GM23338 (cell line): ENCODE data around the gene IQSEC3. TPM values are rescaled to one million over a fixed set of nuclear protein-coding genes. Genes with fewer than 3 reads are reported as not detected.

Experiments used
- ATAC-seq: fragments of 200-7000 bp; cut with Tn5 transposase; 3 replicates; pipeline ENCODE4 v1.9.1; 2020
- DNase-seq: peaks from one replicate; pipeline ENCODE4 v3.0.0-alpha.2; 2015; ENCODE audit warnings: low spot score
- H2AFZ ChIP-seq: fragments of 200-600 bp; sonication (generic); 2 replicates; pipeline ENCODE4 v1.8.0; 2016; ENCODE audit warnings: antibody characterized with exemption, mild to moderate bottlenecking, moderate library complexity
- H3F3A ChIP-seq: fragments of 200-600 bp; sonication (generic); replicated peaks from 2 replicates; pipeline ENCODE4 v1.8.0; 2017; ENCODE audit warnings: antibody characterized with exemption, mixed run types, low read depth
- H3K27ac ChIP-seq: fragments of 200-600 bp; sonication (generic); 2 replicates; pipeline ENCODE4 v1.6.1; 2016; ENCODE audit warnings: low read depth
- H3K27me3 ChIP-seq: fragments of 200-600 bp; sonication (generic); 2 replicates; pipeline ENCODE4 v1.8.0; 2016; ENCODE audit warnings: mild to moderate bottlenecking, mixed run types, moderate library complexity; ENCODE audit not compliant: insufficient read depth
- H3K36me3 ChIP-seq: fragments of 200-600 bp; sonication (generic); 2 replicates; pipeline ENCODE4 v1.8.0; 2016; ENCODE audit warnings: mild to moderate bottlenecking; ENCODE audit not compliant: insufficient read depth
- H3K4me1 ChIP-seq: fragments of 200-600 bp; sonication (generic); 2 replicates; pipeline ENCODE4 v1.8.0; 2016; ENCODE audit warnings: mild to moderate bottlenecking, moderate library complexity; ENCODE audit not compliant: insufficient read depth
- H3K4me2 ChIP-seq: fragments of 200-600 bp; sonication (generic); 2 replicates; pipeline ENCODE4 v1.7.1; 2017; ENCODE audit warnings: mixed run types
- H3K4me3 ChIP-seq: fragments of 200-600 bp; sonication (generic); 2 replicates; pipeline ENCODE4 v1.6.1; 2016; ENCODE audit warnings: mixed run types
- H3K79me2 ChIP-seq: fragments of 200-600 bp; sonication (generic); replicated peaks from 2 replicates; pipeline ENCODE4 v1.8.0; 2017; ENCODE audit warnings: mild to moderate bottlenecking; ENCODE audit not compliant: insufficient read depth
- H3K9me2 ChIP-seq: fragments of 200-600 bp; sonication (generic); 2 replicates; pipeline ENCODE4 v1.8.0; 2017; ENCODE audit not compliant: insufficient read depth
- H4K20me1 ChIP-seq: fragments of 200-600 bp; sonication (generic); replicated peaks from 2 replicates; pipeline ENCODE4 v1.8.0; 2017; ENCODE audit warnings: mild to moderate bottlenecking; ENCODE audit not compliant: insufficient read depth
- H3K27ac Mint-ChIP-seq: 2 replicates; pipeline ENCODE4 v1.8.0; 2020; ENCODE audit warnings: inconsistent platforms, mild to moderate bottlenecking, moderate library complexity, mixed read lengths
- H3K27me3 Mint-ChIP-seq: 3 replicates; pipeline ENCODE4 v1.8.0; 2022; ENCODE audit warnings: low read depth, mild to moderate bottlenecking, moderate library complexity, mixed read lengths, inconsistent platforms; ENCODE audit not compliant: insufficient read depth, poor library complexity
- H3K36me3 Mint-ChIP-seq: 3 replicates; pipeline ENCODE4 v1.8.0; 2021; ENCODE audit warnings: low read depth, mild to moderate bottlenecking, inconsistent platforms, moderate library complexity, mixed read lengths
- H3K4me1 Mint-ChIP-seq: 3 replicates; pipeline ENCODE4 v1.8.0; 2020; ENCODE audit warnings: mild to moderate bottlenecking, inconsistent platforms, mixed read lengths
- H3K4me3 Mint-ChIP-seq: 3 replicates; pipeline ENCODE4 v1.8.0; 2021; ENCODE audit warnings: moderate library complexity, mild to moderate bottlenecking, inconsistent platforms, mixed read lengths
- H3K9me3 Mint-ChIP-seq: 3 replicates; pipeline ENCODE4 v1.8.0; 2020; ENCODE audit warnings: moderate library complexity, mild to moderate bottlenecking, inconsistent platforms, mixed read lengths
- CREB1 ChIP-seq: fragments of 250-450 bp; sonication (Bioruptor Pico); IDR thresholded peaks from 2 replicates; pipeline ENCODE4 v1.5.0; 2020; ENCODE audit warnings: low read depth, mild to moderate bottlenecking, moderate library complexity
- ETS1 ChIP-seq: IDR thresholded peaks from 2 replicates; pipeline ENCODE4 v1.6.1; 2016; ENCODE audit warnings: antibody characterized with exemption
- EZH2 ChIP-seq: fragments of 200-600 bp; sonication (generic); IDR thresholded peaks from one replicate; pipeline ENCODE4 v1.8.0; 2017; ENCODE audit warnings: antibody characterized with exemption, mild to moderate bottlenecking, low read depth; ENCODE audit not compliant: unreplicated experiment
- EZH2phosphoT487 ChIP-seq: fragments of 200-600 bp; sonication (generic); IDR thresholded peaks from one replicate; pipeline ENCODE4 v1.8.1; 2018; ENCODE audit warnings: antibody characterized with exemption; ENCODE audit not compliant: unreplicated experiment
- NANOG ChIP-seq: IDR thresholded peaks from 2 replicates; pipeline ENCODE4 v1.6.1; 2016; ENCODE audit warnings: antibody characterized with exemption, borderline replicate concordance
- POLR2AphosphoS5 ChIP-seq: IDR thresholded peaks from 2 replicates; pipeline ENCODE4 v1.6.1; 2016; ENCODE audit warnings: antibody characterized with exemption, low read depth
- STAT1 ChIP-seq: IDR thresholded peaks from one replicate; pipeline ENCODE4 v1.6.1; 2016; ENCODE audit warnings: antibody characterized with exemption; ENCODE audit not compliant: unreplicated experiment
- ZNF114 ChIP-seq: fragments of 250-450 bp; sonication (Bioruptor Pico); IDR thresholded peaks from 2 replicates; pipeline ENCODE4 v1.5.0; 2020; ENCODE audit warnings: mild to moderate bottlenecking, moderate library complexity
- polyA plus RNA-seq: library from polyadenylated mRNA; unstranded; fragments of >200 nt; fragmentation: Nextera tagmentation; extraction: Ambion mirVana; gene quantifications from 2 replicates; pipeline ENCODE4 v1.2.1, GENCODE V29; 2016
- total RNA-seq: library from RNA; depleted of rRNA; stranded (reverse); fragments of >200 nt; shearing (Covaris generic); gene quantifications from 2 replicates; pipeline ENCODE4 v1.2.3, GENCODE V29; 2014
- TF ChIP-seq, protein P1 (sequence below): IDR thresholded peaks from one replicate; pipeline ENCODE4 v1.6.1; 2018; ENCODE audit warnings: antibody characterized with exemption; ENCODE audit not compliant: unreplicated experiment

The IQSEC3 gene
- total and polyA plus RNA-seq, 2 experiments from 2014 or later, result 2.1 to 3.6 TPM

- TF ChIP-seq POLR2AphosphoS5, result no peak
- TF ChIP-seq CREB1, result no peak
- no peak for TF ChIP-seq NANOG
Measured at GRCh38 chr12:203462-204260, 137.1 kb downstream of the IQSEC3 start (continued).

DNA sequence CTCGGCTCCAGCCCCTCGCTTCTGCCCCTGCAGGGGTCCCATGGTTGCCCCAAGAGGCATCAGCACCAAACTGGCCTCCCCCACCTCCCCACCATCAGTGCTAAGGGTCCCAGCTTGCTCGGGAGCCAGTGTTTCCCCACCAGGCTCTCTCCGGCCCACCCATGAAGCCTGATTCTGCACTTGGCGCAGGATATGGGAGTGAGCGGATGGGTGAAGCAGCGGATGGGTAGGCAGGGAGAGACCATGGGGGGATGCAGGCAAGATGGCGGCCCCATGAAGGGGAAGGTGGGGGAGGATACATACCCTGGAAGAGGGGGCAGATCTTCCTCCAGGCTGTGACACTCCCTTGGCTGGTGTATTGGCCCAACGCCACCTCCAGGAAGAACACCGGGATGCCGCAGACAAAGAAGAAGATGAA, 137.7 kb downstream of the IQSEC3 start:
- H3K79me2 ChIP-seq, result no peaks in the 10 kb centered on the region
- H3K27ac Mint-ChIP-seq, result no peak overlapping the region
- peak overlapping the region; percentile 91 for H3K4me2 ChIP-seq
- H3K4me3 Mint-ChIP-seq, result peak overlapping the region; percentile 63
- peaks cover 37% of the 10 kb centered on the region for H3K4me1 ChIP-seq
- DNase-seq (no peak), ATAC-seq (no peak)
- H3K36me3 ChIP-seq, result no peaks in the 10 kb centered on the region
- H4K20me1 ChIP-seq, result no peaks in the 10 kb centered on the region; the same call in 1 of the 2 replicates
- peaks cover 33% of the 10 kb centered on the region for H3K27me3 Mint-ChIP-seq
- H3K36me3 Mint-ChIP-seq, result no peaks in the 10 kb centered on the region
- peaks cover 23% of the 10 kb centered on the region for H3K4me1 Mint-ChIP-seq
- H3F3A ChIP-seq, result 0 out of 2 replicates have a peak, but pooled peaks cover 3% of the 10 kb centered on the region
- H3K9me2 ChIP-seq, result no peaks in the 10 kb centered on the region
- H3K9me3 Mint-ChIP-seq, result peaks cover 4% of the 10 kb centered on the region; the same call in 1 of the 3 replicates
- no peak for TF ChIP-seq STAT1
- TF ChIP-seq EZH2, result no peak
- TF ChIP-seq, protein P1, sequence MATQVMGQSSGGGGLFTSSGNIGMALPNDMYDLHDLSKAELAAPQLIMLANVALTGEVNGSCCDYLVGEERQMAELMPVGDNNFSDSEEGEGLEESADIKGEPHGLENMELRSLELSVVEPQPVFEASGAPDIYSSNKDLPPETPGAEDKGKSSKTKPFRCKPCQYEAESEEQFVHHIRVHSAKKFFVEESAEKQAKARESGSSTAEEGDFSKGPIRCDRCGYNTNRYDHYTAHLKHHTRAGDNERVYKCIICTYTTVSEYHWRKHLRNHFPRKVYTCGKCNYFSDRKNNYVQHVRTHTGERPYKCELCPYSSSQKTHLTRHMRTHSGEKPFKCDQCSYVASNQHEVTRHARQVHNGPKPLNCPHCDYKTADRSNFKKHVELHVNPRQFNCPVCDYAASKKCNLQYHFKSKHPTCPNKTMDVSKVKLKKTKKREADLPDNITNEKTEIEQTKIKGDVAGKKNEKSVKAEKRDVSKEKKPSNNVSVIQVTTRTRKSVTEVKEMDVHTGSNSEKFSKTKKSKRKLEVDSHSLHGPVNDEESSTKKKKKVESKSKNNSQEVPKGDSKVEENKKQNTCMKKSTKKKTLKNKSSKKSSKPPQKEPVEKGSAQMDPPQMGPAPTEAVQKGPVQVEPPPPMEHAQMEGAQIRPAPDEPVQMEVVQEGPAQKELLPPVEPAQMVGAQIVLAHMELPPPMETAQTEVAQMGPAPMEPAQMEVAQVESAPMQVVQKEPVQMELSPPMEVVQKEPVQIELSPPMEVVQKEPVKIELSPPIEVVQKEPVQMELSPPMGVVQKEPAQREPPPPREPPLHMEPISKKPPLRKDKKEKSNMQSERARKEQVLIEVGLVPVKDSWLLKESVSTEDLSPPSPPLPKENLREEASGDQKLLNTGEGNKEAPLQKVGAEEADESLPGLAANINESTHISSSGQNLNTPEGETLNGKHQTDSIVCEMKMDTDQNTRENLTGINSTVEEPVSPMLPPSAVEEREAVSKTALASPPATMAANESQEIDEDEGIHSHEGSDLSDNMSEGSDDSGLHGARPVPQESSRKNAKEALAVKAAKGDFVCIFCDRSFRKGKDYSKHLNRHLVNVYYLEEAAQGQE, result no peak
- TF ChIP-seq CREB1, result no peak
- TF ChIP-seq EZH2phosphoT487, result no peak
- peaks cover 51% of the 10 kb centered on the region for H3K27me3 ChIP-seq
- H2AFZ ChIP-seq, result peak overlapping the region; percentile 98
- no peak overlapping the region for H3K27ac ChIP-seq
- peak overlapping the region; percentile 75 for H3K4me3 ChIP-seq

DNA sequence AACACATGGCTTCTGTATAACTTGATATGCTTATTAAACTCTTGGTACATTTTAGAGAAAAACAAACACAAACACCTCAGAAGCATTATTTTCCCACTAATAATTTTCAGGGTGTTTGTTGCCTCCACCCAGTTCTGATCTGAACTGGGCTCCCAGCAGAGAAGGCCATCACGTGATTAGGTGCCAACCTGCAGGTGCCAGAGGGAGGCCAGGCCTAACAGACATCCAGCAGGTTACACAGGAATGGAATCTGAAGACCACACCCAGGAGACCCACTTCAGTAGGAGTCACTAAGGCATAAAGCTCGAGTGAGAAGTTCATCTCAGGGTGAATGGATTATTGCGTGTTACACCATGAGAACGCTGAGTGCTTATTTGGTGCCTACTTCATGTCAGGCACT, 138.5 kb downstream of the IQSEC3 start:
- H3K27ac Mint-ChIP-seq, result no peak overlapping the region
- no peak for DNase-seq
- peaks cover 4% of the 10 kb centered on the region; the same call in 1 of the 3 replicates for H3K9me3 Mint-ChIP-seq
- Histone ChIP-seq H2AFZ (no peak overlapping the region), H3F3A (0 out of 2 replicates have a peak, but pooled peaks cover 3% of the 10 kb centered on the region), H3K9me2 (no peaks in the 10 kb centered on the region), H3K36me3 (no peaks in the 10 kb centered on the region), H3K4me1 (peaks cover 31% of the 10 kb centered on the region), H3K27ac (no peak overlapping the region), H3K79me2 (no peaks in the 10 kb centered on the region), H4K20me1 (no peaks in the 10 kb centered on the region; the same call in 1 of the 2 replicates), H3K4me3 (no peak overlapping the region), H3K27me3 (peaks cover 51% of the 10 kb centered on the region), H3K4me2 (no peak overlapping the region)
- peaks cover 33% of the 10 kb centered on the region for H3K27me3 Mint-ChIP-seq
- peaks cover 17% of the 10 kb centered on the region for H3K4me1 Mint-ChIP-seq
- H3K36me3 Mint-ChIP-seq, result no peaks in the 10 kb centered on the region
- no peak overlapping the region for H3K4me3 Mint-ChIP-seq
- ATAC-seq, result no peak
- no peak for TF ChIP-seq STAT1
- TF ChIP-seq, protein P1, result no peak
- TF ChIP-seq ZNF114 (CRISPR knock-in tag), result no peak
- no peak for TF ChIP-seq CREB1
- no peak for TF ChIP-seq ETS1
